Activated naive CD8-positive, alpha-beta T cell treated with anti-CD3 and anti-CD28 coated beads, Interleukin-2, amount 50 U/mL, for 16 hours (primary cell): ENCODE data around the gene MAFG.

Experiments
- DNase-seq: peaks from one replicate; pipeline ENCODE4 v3.0.0-alpha.2; 2020; ENCODE audit warnings: low read depth, low spot score

MAFG gene

GRCh38 chr17:81898029-81898866 is 29.3 kb downstream of the MAFG start:
- DNase-seq = no peak

- DNase-seq = no peak
Measured at GRCh38 chr17:81895400-81895799, 32.1 kb downstream of the MAFG start.

GRCh38 chr17:81891303-81891552 is 36.3 kb downstream of the MAFG start:
- DNase-seq = no peak

- no peak for DNase-seq
Measured at GRCh38 chr17:81890447-81891302, 36.9 kb downstream of the MAFG start.

GRCh38 chr17:81889602-81890001 is 37.9 kb downstream of the MAFG start:
- no peak for DNase-seq

GRCh38 chr17:81888988-81889595 is 38.4 kb downstream of the MAFG start:
- DNase-seq = no peak

- no peak for DNase-seq
Measured at GRCh38 chr17:81888105-81888987, 39.2 kb downstream of the MAFG start.

GRCh38 chr17:81885869-81886548 is 41.5 kb downstream of the MAFG start:
- no peak for DNase-seq

GRCh38 chr17:81885454-81885853 is 42.1 kb downstream of the MAFG start:
- DNase-seq = no peak

- no peak for DNase-seq
Measured at GRCh38 chr17:81884968-81885367, 42.6 kb downstream of the MAFG start.

- no peak for DNase-seq
Measured at GRCh38 chr17:81884520-81884919, 43.0 kb downstream of the MAFG start.

GRCh38 chr17:81879121-81879520 is 48.4 kb downstream of the MAFG start:
- DNase-seq = no peak

- no peak for DNase-seq
Measured at GRCh38 chr17:81878294-81878693, 49.2 kb downstream of the MAFG start.

GRCh38 chr17:81877569-81877968 is 50.0 kb downstream of the MAFG start:
- DNase-seq = no peak

- peak; percentile 86 for DNase-seq
Measured at GRCh38 chr17:81871387-81872230, 55.9 kb downstream of the MAFG start.

- no peak for DNase-seq
Measured at GRCh38 chr17:81870981-81871386, 56.6 kb downstream of the MAFG start, which contains the start of gene ARHGDIA. Gene ARHGDIA (minus strand): TSS chr17:81871337. CDS start chr17:81869930, 1,407 bp downstream.

- DNase-seq = no peak
Measured at GRCh38 chr17:81870131-81870980, 57.2 kb downstream of the MAFG start.

GRCh38 chr17:81869221-81870130 is 58.1 kb downstream of the MAFG start:
- no peak for DNase-seq
